AG20443 (cell line): Measurements from ENCODE around the gene TP53I13.

Experiments used
- DNase-seq: peaks from one replicate; pipeline ENCODE4 v3.0.0; 2012; ENCODE audit warnings: low spot score, mixed read lengths

TP53I13 gene

DNA sequence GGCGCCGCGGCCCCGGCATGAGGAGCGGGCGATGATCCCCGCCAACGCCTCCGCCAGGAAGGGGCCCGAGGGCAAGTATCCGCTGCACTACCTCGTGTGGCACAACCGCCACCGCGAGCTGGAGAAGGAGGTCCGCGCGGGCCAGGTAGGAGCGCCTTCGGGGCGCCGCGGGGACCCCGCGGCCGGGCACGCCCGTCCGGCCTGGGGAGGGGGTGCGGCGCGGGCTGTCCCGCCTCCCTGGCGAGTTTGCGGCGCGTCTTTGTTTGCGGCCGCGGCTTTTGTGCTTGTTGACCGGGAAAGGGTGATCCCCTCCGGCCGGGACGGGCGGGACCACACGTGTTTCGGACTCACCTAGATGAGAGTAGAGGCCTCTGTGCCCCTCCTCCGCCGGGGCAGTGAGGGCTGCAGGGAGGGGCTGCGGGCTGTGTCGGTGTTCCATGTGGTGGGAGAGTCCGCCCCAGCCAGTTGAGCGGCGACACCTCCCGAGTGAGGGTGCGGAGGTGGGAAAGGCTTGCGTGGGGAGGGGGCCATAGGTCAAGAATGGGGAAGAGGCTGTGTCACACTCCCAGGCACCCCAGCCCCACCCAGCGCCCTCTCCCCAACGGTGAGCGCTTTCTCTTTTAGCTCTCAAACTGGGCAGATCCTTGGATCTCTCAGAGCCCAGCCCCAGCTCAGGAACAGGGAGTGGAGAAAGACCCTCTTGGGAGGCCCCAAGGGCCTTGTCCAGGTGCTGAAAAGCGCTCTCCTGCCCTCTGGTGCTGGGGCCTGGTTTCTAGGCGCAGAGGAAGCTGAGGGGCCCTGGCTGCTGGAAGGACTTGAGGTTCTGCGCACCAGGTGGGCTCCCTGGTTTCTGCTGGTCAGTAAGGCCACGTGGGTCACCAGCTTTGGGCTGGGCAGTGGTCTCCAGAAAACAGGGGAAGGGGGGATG, 25.4 kb downstream of the TP53I13 start:
- no peak for DNase-seq

DNA sequence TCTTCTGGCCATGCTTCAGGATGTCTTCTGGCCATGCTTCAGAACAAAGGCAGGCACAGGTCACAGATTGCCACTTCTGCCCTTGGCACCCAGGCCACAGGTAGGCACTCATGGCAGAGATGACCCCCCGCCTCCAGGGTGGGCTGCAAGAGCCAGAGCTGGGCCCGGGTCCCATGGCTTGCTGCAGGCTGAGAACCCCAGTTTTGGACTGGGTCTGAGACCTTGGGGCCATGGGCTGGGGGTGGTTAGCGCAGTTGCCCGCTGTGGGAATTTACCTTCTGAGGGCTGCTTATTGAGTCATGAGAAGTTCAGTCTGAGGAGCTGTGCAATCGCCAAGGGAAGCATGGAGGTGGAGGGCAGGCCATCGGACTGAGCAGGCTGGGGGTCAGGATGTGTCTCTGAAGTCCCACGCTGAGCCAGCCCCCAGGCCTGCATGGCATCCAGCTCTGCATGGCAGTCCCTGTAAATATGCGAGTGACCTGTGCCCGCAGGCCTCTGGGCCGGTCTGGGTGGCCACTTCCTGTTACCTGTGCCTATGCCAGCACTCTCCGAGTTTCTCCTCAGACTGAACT, 26.1 kb downstream of the TP53I13 start:
- no peak for DNase-seq

DNA sequence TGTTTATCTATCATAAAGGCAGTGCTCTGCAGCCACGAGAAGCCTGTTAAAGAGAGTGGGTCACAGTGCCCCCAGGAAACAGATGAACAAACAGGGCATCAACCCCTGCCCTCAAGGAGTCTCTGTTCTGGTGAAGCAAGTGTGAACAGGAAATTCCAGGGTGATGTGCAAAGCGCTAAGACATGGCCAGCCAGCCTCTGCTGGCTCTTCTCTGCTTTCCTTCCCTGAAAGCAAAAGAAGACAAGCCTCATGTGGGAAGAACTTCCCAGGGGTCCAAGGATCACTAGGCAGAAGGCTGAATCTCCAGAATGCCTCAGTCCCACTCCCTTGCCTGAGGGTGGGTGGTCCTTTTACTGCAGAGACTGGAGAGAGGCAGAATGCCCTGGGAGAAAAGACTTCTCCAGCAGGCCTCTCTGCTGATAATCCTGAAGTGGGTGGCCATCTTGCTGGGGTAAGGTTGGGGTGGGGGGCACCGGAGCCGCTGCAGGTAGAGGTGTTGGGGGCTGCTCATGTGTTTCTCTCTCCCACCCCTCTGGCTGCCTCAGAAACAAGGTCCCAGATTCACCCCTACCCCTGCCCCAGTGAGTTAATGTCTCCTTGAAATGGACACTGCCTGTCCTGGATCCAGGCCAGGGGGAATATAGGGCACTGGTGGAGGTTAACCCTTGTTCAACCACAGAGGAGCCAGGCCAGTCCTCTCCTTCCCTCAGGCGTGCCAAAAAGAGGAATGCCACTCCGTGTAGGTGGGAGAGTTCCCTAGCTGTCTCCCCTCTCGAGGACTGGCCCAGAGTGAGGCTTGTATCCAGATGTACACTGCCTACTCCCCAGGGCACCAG, 26.8 kb downstream of the TP53I13 start:
- DNase-seq: no peak

DNA sequence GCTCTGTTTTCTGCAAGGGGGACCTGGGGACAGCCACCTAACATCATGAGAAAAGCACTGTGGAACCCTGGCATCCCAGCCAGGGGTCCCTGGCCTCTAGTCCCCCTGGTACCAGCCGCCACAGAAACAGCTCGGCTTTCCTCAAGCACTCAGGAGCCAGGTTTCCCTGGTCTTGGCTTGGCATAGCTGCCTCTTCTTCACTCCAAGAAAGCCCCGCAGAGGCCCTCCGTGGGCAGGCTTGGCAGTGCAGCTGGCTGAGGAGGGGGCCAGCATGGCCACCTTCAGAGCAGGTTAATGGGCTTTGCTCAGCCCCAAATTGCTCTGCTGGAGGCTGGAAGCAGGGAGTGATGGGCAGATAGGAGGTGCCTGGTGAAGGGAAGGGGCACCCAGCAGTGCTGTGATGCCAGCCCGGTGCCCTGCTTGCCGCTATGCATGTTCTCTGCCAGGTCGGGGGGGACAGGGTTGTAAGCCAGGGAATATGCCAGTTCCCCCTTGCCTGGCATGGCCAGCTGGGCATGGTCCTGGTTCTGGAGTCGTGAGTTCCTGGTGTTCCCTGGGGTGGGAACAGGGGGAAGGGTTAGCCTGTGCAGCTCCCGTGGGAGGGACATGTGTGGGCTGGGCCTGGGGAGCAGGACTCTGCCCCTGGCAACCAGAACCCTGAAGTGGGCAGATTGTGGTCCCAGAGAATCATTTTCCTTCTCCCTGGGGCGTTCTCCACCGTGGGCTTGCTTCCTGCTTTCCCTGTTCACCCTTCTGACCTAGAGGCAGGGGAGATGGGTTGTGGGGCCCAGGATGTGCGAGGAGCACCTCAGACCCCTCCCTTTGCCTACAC, 27.7 kb downstream of the TP53I13 start:
- DNase-seq: no peak

DNA sequence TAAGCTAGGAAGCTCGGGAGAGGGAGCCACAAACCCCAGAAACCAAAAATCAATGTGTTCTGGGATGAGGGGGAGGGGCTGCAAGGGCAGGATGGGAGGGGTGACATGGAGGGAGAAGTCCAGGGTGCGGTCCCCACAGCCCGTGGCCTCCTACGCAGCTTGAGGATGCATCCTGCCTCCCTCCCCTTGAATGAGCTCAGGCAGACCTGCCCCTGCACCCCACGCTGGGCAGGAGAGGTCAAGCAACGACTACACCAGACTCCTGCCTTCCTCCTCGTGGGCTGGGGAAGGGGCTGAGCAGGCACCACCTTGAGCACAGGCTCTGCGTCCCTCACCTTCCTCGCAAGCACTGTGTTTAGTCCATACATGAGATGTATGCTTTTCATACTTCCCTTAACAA, 28.3 kb downstream of the TP53I13 start:
- no peak for DNase-seq

DNA sequence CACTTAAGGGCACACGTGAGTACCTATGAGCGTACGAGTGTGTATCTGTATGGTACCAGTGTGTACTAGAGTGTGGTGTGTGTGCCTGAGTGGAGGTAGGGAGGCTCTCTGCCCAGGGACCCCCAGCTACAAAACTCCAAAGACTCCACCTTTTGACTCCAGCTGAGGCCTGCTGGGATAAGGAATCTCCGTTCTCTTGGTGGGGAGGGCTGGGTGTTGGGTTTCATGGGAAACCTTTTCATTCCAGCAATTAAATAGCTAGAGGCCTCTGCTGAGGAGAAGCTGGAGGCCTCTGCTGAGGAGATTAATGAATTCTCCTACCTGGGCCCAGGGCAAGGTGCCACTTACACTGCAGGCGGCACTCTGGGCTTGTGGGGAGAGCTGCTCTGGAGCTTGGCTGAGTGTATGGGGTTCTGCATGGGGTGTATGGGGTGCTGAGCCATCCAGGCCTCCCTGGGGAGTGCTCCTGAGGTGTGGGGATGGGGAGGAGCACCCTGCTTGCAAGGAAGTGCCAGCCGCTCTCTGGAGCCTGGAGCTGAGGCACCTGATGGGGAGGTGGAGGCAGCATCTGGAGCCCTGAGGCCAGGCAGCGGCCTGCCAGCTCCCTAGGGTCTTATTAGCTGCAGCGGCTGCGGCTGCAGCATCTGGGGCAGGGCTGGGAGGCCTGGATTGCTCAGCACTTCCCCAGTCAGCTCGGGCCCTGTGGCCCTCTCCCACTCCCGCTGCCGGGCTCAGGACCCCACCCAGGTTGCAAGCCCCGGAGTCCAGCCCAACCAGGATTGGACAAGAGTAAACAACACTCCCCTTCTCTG, 29.1 kb downstream of the TP53I13 start:
- DNase-seq: no peak

DNA sequence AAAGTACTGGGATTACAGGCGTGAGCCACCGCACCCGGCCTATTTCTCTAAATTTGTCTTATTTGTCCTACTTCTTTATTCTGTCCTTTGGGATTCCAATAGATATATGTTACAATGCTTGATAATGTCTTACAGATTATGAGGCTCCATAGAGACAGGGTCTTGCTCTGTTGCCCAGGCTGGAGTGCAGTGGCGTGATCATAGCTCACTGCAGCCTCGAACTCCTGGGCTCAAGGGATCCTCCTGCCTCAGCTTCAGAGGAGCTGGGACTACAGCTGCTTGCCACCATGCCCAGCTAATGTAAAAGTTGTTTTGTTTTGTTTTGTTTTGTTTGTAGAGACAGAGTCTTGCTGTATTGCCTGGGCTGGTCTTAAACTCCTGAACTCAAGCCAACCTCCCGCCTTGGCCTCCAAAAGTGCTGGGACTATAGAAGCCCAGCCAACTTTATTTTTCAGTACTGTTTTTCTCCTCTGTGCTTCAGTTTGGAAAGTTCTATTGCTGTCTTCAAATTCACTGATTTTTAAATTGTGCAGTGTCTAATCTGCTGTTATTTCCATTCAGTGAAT, 34.7 kb downstream of the TP53I13 start:
- DNase-seq: no peak

DNA sequence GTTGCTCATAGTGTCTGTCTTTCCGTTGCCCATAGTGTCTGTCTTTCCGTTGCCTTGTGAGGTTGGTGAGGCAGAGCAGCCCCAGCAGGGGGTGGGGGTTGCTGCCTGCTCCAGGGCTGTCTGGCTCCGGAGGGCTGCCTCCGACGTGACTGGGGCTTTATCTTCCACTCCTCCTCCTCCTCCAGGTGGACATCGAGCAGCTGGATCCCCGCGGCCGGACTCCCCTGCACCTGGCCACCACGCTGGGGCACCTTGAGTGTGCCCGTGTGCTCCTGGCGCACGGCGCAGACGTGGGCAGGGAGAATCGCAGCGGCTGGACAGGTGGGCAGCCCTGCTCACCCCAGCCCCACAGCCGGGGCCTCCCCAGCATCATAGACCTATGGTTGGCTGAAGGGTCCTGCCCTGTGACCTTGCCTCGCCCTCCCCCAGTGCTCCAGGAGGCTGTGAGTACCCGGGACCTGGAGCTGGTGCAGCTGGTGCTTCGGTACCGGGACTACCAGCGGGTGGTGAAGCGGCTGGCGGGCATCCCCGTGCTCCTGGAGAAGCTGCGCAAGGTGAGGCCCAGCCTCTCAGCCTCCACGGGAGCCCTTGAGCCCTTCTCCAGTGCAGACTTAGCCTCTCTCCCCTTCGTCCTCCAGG, 39.2 kb downstream of the TP53I13 start:
- no peak for DNase-seq

DNA sequence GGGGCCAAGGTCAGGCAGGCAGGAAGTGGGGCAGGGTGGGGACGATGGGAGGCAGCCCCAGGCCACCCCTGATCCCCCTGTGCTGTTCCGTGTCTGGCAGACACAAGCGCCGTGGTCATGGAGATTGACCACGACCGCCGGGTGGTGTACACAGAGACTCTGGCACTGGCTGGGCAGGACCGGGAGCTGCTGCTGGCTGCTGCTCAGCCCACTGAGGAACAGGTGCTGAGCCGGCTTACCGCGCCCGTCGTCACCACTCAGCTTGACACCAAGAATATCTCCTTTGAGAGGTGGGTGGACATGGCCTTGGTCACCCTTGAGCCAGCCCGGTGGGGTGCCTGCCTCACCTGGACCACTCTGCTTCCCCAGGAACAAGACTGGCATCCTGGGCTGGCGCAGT, 40.5 kb downstream of the TP53I13 start:
- no peak for DNase-seq

DNA sequence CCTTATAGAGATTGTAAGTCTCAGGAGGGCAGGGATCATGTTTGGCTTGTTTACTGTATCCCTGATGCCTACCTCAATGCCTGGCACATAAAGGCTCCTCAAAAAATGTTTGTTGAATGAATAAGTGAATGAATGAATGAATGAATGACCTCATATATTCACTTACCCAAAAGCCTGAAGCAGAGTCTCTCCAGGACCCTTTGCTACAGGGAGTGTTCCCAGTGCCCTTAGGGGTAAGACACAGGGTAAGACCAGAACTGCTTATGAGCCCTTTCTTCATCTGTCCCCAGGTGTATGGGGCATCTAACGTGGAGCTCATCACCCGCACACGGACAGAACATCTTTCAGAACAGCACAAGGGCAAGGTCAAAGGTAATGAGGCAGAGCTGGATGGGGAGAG, 41.9 kb downstream of the TP53I13 start:
- no peak for DNase-seq

DNA sequence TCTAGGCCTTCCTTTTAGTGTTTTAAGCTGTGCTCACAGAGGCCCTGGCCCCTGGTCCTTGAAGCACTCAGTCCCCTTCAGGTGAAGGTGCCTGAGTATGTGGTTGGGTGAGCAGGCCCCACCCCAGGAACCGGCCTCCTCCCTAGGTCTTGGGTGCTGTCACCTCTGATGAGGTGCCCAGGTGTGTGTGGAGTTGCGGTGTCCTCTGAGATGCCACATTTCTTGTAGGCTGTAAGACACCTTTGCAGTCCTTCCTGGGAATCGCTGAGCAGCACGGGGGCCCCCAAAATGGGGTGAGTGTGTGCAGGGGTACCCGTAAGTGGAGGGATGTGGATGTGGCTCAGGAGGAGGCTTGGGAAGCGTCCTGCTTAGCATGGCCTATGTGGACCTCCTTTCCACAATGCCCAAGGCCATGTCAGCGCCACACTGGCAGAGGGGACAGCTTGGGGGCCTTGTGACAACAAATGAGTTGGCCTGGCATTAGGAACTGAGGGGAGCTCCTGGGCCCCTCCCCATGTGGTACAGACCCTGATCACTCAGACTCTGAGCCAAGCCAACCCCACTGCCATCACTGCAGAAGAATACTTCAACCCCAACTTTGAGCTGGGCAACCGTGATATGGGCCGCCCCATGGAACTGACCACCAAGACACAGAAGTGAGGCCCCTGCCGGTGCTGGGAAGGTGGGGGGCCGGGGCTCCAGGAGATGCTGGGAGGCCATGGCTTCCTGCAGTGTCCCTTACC, 43.0 kb downstream of the TP53I13 start:
- DNase-seq: no peak

DNA sequence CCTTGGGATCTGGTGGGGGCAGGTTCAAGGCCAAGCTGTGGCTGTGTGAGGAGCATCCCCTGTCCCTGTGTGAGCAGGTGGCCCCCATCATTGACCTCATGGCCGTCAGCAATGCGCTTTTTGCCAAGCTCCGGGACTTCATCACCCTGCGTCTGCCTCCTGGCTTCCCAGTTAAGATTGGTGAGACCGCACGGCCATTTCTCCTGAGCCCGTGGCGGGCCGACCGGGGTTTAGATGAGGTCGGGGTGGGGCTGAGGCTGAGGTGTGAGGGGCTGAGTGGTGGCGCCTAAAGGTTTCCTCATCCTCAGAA, 43.5 kb downstream of the TP53I13 start:
- no peak for DNase-seq

DNA sequence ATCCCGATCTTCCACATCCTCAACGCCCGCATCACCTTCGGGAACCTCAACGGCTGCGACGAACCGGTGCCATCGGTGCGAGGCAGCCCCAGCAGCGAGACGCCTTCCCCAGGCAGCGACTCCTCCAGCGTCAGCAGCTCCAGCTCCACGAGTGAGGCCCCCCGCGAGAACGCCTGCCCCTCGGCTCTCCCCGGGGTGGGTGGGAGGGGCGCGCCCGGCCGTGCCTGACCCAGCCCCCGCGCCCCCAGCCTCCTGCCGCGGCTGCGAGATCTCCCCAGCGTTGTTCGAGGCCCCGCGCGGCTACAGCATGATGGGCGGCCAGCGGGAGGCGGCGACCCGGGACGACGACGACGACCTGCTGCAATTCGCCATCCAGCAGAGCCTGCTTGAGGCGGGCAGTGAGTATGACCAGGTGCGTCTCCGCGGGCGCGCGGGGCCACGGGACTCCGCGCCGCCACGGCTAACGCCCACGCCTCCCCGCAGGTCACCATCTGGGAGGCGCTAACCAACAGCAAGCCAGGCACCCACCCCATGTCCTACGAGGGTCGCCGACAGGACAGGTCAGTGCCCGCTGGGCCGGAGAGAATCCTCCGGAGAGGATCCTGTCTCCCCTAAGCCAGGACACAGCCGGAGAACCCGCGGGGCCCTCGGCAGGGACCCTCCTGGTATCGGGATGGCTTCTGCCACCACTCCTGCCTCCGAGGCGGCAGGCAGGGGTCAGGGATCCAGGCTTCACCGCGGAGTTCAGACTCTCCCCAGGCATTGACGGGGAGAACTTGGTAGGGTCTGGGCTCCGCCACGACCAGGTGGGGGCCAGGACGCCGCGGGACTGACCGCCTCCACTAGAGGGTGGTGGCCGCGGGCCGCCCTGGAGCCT, 44.1 kb downstream of the TP53I13 start:
- DNase-seq: no peak

DNA sequence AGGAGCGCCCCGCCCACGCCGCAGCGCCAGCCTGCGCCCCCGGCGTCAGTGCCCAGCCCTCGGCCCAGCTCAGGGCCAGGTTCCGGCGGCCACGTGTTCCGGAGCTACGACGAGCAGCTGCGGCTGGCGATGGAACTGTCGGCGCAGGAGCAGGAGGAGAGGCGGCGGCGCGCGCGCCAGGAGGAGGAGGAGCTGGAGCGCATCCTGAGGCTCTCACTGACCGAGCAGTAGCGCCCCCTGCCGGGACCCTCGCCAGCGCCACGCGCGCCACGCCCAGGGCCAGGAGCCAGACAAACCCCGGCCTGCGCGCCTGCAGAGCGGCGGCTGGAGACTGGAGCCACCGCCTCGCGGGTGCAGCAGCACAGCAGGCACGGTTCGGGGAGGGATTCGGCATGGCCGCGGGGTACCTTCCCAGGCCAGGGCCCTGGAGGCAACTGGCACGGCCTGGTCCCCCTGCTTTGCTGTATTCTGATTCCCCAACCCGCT, 44.9 kb downstream of the TP53I13 start:
- peak; percentile 90 for DNase-seq

DNA sequence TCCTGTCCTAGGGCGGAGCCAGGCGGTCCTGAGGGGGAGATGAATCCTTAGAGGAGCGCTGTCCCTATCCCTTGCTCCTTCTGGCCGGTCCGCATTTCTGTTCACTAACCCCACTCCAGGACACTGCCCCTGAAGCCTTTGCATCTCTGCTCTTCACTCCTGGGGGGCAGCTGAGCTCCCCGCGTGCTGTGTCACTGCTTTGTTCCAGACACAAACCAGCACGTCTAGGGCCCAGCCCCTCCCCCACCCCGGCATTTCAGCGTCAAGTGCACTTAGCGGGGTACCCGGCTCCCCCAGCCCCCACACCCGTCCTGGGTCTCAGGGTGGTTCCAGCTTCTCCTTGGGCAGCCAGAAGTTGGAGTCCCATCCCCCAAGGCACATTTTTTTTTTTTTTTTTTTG, 45.4 kb downstream of the TP53I13 start:
- DNase-seq: no peak

DNA sequence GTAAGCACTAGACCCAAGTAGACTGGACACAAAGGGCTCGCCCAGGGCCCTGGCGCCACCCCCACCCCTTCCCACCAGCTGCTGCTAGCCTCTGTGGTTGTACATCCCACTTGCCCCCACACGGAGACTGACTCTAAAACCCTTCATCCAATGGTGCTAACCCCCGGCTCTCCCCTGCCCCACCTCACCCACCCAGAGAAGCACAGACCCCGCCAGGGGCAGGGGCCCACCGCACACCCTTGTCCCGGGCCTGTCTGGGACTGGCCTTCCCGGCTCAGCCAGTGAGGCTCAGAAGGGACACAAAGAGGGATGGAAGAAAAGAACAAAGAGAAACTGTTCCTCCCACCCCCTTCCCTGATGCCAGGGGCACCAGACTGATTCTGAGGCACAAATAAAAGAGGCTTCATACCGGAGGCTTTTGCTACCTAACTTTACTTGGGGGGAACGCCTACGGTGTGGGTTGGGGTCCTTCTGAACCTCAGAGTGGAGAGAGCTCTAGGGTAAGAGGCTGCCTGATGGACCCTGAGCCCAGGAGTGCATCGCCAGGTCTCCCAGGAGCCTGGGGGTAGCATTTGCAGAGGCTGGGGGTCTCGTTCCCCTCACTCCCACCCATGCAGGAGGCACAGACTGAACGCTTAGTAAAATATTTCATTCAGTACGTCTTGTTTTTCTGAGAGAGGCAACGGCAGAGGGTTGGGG, 46.0 kb downstream of the TP53I13 start:
- DNase-seq: no peak

DNA sequence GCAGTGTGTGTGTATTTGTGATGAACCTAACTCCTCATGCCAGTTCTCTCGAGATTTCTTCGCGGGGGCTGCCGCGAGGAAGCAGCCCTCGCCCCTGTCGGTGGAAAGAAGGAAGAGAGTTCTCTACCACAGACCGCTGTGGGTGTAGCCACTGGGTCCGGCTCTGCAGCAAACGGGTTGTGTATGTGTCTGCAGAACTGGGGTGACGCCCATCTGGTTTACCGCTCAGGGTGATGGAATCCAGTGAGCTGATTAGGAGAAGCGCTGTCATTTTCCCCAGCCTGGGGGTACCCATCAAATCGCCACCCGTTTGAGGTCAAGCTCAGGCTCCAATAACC, 46.5 kb downstream of the TP53I13 start:
- DNase-seq: peak; percentile 58
